CD14-positive monocyte (primary cell): Measurements from ENCODE around the gene ALLC. TPM values are rescaled to one million over a fixed set of nuclear protein-coding genes. Genes with fewer than 3 reads are reported as not detected.

Experiments
- DNase-seq, 3 donors: peaks; one replicate each; pipeline ENCODE4 v3.0.0-alpha.2; 2011 to 2022
- H2AFZ ChIP-seq: 2 replicates; pipeline ENCODE4 v1.6.0; 2012; ENCODE audit warnings: mild to moderate bottlenecking, low read depth, low read length, inconsistent platforms; ENCODE audit not compliant: insufficient read depth, poor library complexity, severe bottlenecking
- H3K27ac ChIP-seq, 2 donors: 1 replicate in 1 of 2; 2 replicates in 1 of 2; pipeline ENCODE4 v1.5.1; 2012 to 2013; ENCODE audit warnings: low read length in 2 of 2, control low read depth in 1 of 2, inconsistent platforms in 1 of 2, low read depth in 1 of 2, mild to moderate bottlenecking in 1 of 2
- H3K27me3 ChIP-seq, 2 donors: one replicate each; pipeline versions ENCODE4 v1.6.0 to v1.6.1; 2011 to 2013; ENCODE audit warnings: low read length in 2 of 2; ENCODE audit not compliant: control insufficient read depth in 2 of 2, insufficient read depth in 2 of 2
- H3K36me3 ChIP-seq, 2 donors: replicated peaks in 1 of 2; 1 replicate in 1 of 2; 2 replicates in 1 of 2; pipeline versions ENCODE4 v1.5.1 to v1.6.1; 2012 to 2013; ENCODE audit warnings: low read length in 2 of 2, control low read depth in 1 of 2, inconsistent platforms in 1 of 2, mild to moderate bottlenecking in 1 of 2; ENCODE audit not compliant: insufficient read depth in 2 of 2, control insufficient read depth in 1 of 2
- H3K4me1 ChIP-seq, 2 donors: 1 replicate in 1 of 2; 2 replicates in 1 of 2; pipeline versions ENCODE4 v1.5.1 to v1.6.1; 2012 to 2013; ENCODE audit warnings: low read length in 2 of 2, control low read depth in 1 of 2, inconsistent platforms in 1 of 2, mild to moderate bottlenecking in 1 of 2, moderate library complexity in 1 of 2; ENCODE audit not compliant: insufficient read depth in 2 of 2, control insufficient read depth in 1 of 2
- H3K4me2 ChIP-seq: replicated peaks from 2 replicates; pipeline ENCODE3; 2012; ENCODE audit warnings: low read length, moderate library complexity, mild to moderate bottlenecking; ENCODE audit not compliant: poor library complexity, severe bottlenecking; ENCODE audit errors: extremely low read depth
- H3K4me3 ChIP-seq, 3 experiments: fragments of 200-600 bp in 1 of 3; sonication (generic) in 1 of 3; replicated peaks in 1 of 3; 1 replicate in 2 of 3; 2 replicates in 1 of 3; pipeline ENCODE4 v1.5.1; 2011 to 2013; ENCODE audit warnings: low read length in 3 of 3, mild to moderate bottlenecking in 3 of 3, control low read depth in 2 of 3, low read depth in 2 of 3, inconsistent platforms in 1 of 3, moderate library complexity in 1 of 3
- H3K79me2 ChIP-seq: 2 replicates; pipeline ENCODE4 v1.6.0; 2012; ENCODE audit warnings: mild to moderate bottlenecking, control low read depth, inconsistent platforms, low read length, moderate library complexity; ENCODE audit not compliant: insufficient read depth
- H3K9ac ChIP-seq: 2 replicates; pipeline ENCODE4 v1.6.0; 2017; ENCODE audit warnings: low read length, mild to moderate bottlenecking; ENCODE audit not compliant: insufficient read depth, poor library complexity, severe bottlenecking
- H3K9me3 ChIP-seq, 2 donors: replicated peaks in 1 of 2; 1 replicate in 1 of 2; 2 replicates in 1 of 2; pipeline versions ENCODE4 v1.5.1 to v1.6.1; 2012 to 2013; ENCODE audit warnings: low read length in 2 of 2, control low read depth in 1 of 2; ENCODE audit not compliant: control insufficient read depth in 1 of 2, insufficient read depth in 1 of 2
- H4K20me1 ChIP-seq: 2 replicates; pipeline ENCODE4 v1.6.0; 2012; ENCODE audit warnings: mild to moderate bottlenecking, low read length, control low read depth, moderate library complexity; ENCODE audit not compliant: insufficient read depth
- H3K27ac Mint-ChIP-seq, 7 donors: one replicate each; pipeline ENCODE4 v1.8.0; 2020; ENCODE audit warnings: mild to moderate bottlenecking in 7 of 7, mixed read lengths in 7 of 7, moderate library complexity in 6 of 7, inconsistent platforms in 2 of 7
- H3K27me3 Mint-ChIP-seq, 3 donors: one replicate each; pipeline ENCODE4 v1.8.0; 2021 to 2022; ENCODE audit warnings: low read depth in 3 of 3, mild to moderate bottlenecking in 3 of 3, mixed read lengths in 3 of 3, moderate library complexity in 3 of 3, inconsistent platforms in 1 of 3
- H3K36me3 Mint-ChIP-seq, 2 donors: one replicate each; pipeline ENCODE4 v1.8.0; 2020; ENCODE audit warnings: mixed read lengths in 2 of 2, inconsistent platforms in 1 of 2, mild to moderate bottlenecking in 1 of 2
- H3K4me1 Mint-ChIP-seq: one replicate; pipeline ENCODE4 v1.8.0; 2020; ENCODE audit warnings: mild to moderate bottlenecking, mixed read lengths
- H3K4me3 Mint-ChIP-seq, 2 donors: one replicate each; pipeline ENCODE4 v1.8.0; 2020; ENCODE audit warnings: mild to moderate bottlenecking in 2 of 2, mixed read lengths in 2 of 2, moderate library complexity in 1 of 2
- H3K9me3 Mint-ChIP-seq, 7 donors: one replicate each; pipeline ENCODE4 v1.8.0; 2020 to 2022; ENCODE audit warnings: mixed read lengths in 7 of 7, mild to moderate bottlenecking in 6 of 7, moderate library complexity in 6 of 7, inconsistent platforms in 2 of 7
- WGBS: methylation state at CpG from one replicate; pipeline ENCODE4 v1.1.5; 2013; ENCODE audit warnings: missing lambda C conversion rate; ENCODE audit not compliant: insufficient coverage; 5-methylcytosine and 5-hydroxymethylcytosine counted together
- intact Hi-C, 2 donors: fragments of 100-400 bp; cut with micrococcal nuclease; formaldehyde crosslinking; loops; one replicate each; pipeline versions ENCODE4 v1.15.0 to v1.15.1; 2023
- polyA plus RNA-seq, 3 donors: library from polyadenylated mRNA; depleted of rRNA in 1 of 3; unstranded in 2 of 3; stranded (reverse) in 1 of 3; fragments of 300-500 nt in 2 of 3; fragments of >200 nt in 1 of 3; fragmentation: Illumina TruSeq in 2 of 3; gene quantifications; 1 replicate in 2 of 3; 2 replicates in 1 of 3; pipeline ENCODE4 v1.2.3, GENCODE V29; 2012 to 2021
- TF ChIP-seq, protein P1 (sequence below): fragments of 200-600 bp; IDR thresholded peaks from one replicate; pipeline ENCODE4 v1.8.0; 2022; ENCODE audit warnings: antibody characterized with exemption, mild to moderate bottlenecking

ALLC gene
- polyA plus RNA-seq, 3 donors, result not detected

DNA sequence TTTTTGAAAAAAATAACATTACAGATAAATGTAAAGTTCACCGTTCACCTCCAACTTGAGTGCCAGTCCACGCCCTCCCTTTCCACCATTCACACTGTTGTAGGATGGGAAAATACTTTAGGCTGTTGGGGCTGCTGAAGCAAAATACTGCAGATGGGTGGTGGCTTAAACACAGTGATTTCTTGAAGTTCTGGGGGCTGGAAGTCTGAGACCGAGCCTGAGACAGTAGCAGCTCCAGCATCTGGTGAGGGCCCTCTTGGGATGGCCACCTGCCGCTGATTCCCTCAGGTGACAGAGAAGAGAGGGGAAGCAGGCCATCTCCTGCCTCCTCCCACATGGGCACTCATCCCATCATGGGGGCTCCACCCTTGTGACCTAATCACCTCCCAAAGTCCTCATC, 17.7 kb downstream of the ALLC start:
- no peak overlapping the region for H3K4me3 Mint-ChIP-seq
- Histone ChIP-seq H3K4me1 (no peaks in the 10 kb centered on the region), H3K79me2 (no peaks in the 10 kb centered on the region), H4K20me1 (no peaks in the 10 kb centered on the region), H3K36me3 (no peaks in the 10 kb centered on the region), H3K4me3 (no peak overlapping the region), H3K27me3 (no peaks in the 10 kb centered on the region), H3K27ac (no peak overlapping the region), H3K9me3 (no peaks in the 10 kb centered on the region), H3K9ac (no peak overlapping the region), H3K4me2 (no peak overlapping the region), H2AFZ (no peak overlapping the region)
- no peak overlapping the region for H3K27ac Mint-ChIP-seq
- 100% methylated on average over 2 of the region's 4 CpGs for WGBS
- peaks cover 0 to 6% (median 5%) of the 10 kb centered on the region in 3 donors for H3K27me3 Mint-ChIP-seq
- no peaks in the 10 kb centered on the region for H3K4me1 Mint-ChIP-seq
- H3K36me3 Mint-ChIP-seq, result no peaks in the 10 kb centered on the region
- H3K9me3 Mint-ChIP-seq, result peaks cover 0 to 3% (median 0%) of the 10 kb centered on the region in 7 donors
- intact Hi-C loops, result no loop called here
- TF ChIP-seq, protein P1, sequence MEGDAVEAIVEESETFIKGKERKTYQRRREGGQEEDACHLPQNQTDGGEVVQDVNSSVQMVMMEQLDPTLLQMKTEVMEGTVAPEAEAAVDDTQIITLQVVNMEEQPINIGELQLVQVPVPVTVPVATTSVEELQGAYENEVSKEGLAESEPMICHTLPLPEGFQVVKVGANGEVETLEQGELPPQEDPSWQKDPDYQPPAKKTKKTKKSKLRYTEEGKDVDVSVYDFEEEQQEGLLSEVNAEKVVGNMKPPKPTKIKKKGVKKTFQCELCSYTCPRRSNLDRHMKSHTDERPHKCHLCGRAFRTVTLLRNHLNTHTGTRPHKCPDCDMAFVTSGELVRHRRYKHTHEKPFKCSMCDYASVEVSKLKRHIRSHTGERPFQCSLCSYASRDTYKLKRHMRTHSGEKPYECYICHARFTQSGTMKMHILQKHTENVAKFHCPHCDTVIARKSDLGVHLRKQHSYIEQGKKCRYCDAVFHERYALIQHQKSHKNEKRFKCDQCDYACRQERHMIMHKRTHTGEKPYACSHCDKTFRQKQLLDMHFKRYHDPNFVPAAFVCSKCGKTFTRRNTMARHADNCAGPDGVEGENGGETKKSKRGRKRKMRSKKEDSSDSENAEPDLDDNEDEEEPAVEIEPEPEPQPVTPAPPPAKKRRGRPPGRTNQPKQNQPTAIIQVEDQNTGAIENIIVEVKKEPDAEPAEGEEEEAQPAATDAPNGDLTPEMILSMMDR, result no peak
- DNase-seq, result no peak

DNA sequence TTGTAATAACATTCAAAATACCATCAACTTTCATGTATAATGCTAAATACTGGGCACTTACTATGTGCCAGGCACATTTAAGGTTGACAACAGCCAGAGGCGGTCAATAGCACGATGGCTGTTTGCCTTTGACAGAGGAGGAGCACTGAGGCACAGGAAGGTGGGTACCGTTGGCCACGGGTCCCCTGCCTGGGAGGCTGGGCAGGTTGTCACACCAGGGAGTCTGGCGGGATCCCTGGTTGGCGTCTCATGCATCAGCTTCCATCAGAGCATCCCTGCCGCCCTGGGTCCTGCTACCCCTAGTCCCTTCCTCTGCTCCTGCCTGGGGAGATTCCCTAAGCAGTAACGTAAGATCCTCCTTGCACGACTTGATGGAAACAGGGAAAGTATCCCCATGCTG, 19.4 kb downstream of the ALLC start:
- peaks cover 0 to 3% (median 0%) of the 10 kb centered on the region in 7 donors for H3K9me3 Mint-ChIP-seq
- H3K4me3 Mint-ChIP-seq, result no peak overlapping the region
- H3K36me3 Mint-ChIP-seq, result no peaks in the 10 kb centered on the region
- intact Hi-C loops, result no loop called here
- Histone ChIP-seq H3K4me1 (no peaks in the 10 kb centered on the region), H3K27ac (no peak overlapping the region), H3K36me3 (no peaks in the 10 kb centered on the region), H3K4me2 (no peak overlapping the region), H3K79me2 (no peaks in the 10 kb centered on the region), H3K27me3 (no peaks in the 10 kb centered on the region), H3K4me3 (no peak overlapping the region), H3K9ac (no peak overlapping the region), H3K9me3 (no peaks in the 10 kb centered on the region), H4K20me1 (no peaks in the 10 kb centered on the region), H2AFZ (no peak overlapping the region)
- peaks cover 0 to 6% (median 5%) of the 10 kb centered on the region in 3 donors for H3K27me3 Mint-ChIP-seq
- TF ChIP-seq, protein P1, result no peak
- H3K4me1 Mint-ChIP-seq, result no peaks in the 10 kb centered on the region
- no peak overlapping the region for H3K27ac Mint-ChIP-seq
- no peak for DNase-seq
- WGBS, result 97% methylated on average over 7 of the region's 9 CpGs
